CD4-positive, alpha-beta T cell treated with Interleukin-10 for 1 hour (primary cell): ENCODE measurements around the gene DMXL1.

Experiments used
- DNase-seq: peaks from one replicate; pipeline ENCODE4 v3.0.0-alpha.2; 2020

Gene DMXL1

DNA sequence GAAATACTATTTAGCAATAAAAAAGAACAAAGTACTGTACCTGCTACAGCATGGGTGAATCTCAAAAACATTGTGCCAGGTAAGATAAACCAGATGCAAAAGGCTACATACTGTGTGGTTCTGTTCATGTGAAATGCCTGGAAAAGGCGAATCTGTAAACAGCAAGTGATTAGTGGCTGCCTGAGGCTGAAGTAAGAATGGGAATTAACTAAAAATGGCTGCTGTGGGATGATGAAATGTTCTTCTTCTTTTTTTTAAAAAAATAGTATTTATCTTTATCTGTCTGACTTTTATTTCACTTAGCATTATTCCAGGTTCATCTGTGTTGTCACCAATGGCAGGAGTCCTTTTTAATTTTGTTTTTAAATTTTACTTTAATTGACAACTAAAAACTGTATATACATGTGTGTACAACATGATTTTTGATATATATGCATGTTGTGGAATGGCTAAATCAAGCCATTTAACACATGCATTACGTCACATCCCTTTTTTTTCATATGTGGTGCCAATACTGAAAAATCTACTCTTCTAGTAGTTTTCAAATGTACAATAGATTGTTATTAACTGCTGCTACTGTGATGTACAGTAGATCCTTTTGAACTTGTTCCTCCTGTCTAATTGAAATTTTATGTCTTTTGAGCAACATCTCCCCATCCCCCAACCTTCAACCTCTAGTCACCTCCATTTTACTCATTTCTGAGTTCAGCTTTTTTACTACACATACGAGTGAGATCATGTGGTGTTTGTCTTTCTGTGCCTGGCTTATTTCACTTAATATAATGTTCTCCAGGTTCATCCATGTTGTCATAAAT lies 222.0 kb downstream of the DMXL1 start:
- DNase-seq, result no peak

DNA sequence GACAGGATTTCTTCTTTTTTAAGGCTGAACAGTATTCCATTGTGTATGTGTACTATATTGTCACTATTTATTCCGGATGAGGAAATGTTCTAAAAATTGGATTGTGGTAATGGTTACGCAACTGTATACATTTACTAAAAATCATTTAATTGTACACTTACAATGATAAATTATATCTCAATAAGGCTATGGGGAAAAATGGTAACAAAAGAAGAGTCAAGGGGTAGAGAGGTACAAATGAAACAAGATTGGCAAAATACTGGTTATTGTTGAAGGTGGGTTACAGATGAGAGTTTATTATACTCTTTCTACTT lies 222.6 kb downstream of the DMXL1 start:
- no peak for DNase-seq
